Fibroblast of skin of right biceps (primary cell): ENCODE measurements around the gene ADGRA3.
"Not testable (repeated sequence)": the region's sequence is repeated elsewhere in the genome, so short reads cannot be mapped to it uniquely, and the experiment has no call there.

Experiments
- DNase-seq: peaks from one replicate; pipeline ENCODE4 v3.0.0-alpha.2; 2013

The ADGRA3 gene

DNA sequence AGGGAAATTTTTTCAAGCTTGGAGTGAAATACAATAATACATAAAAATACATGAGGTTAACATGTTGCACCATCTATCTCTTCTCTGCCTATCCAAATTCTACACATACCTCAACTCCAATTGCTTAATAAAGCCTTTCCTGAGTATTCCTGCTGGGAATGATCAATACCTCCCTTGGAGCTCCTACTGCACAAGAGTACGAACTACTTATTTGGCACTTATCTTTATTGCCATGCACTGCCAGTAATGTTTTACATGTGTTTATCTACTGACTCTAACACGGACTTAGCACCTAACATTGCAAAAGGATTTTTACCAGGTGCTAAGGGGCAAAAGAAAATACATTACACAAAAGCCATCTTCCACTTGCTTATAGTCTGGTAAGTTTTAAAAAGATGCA lies 80.2 kb downstream of the ADGRA3 start:
- DNase-seq, result no peak

- DNase-seq, result peak; percentile 48
These were observed 81.0 kb downstream of the ADGRA3 start for GRCh38 chr4:22434895-22435294.

DNA sequence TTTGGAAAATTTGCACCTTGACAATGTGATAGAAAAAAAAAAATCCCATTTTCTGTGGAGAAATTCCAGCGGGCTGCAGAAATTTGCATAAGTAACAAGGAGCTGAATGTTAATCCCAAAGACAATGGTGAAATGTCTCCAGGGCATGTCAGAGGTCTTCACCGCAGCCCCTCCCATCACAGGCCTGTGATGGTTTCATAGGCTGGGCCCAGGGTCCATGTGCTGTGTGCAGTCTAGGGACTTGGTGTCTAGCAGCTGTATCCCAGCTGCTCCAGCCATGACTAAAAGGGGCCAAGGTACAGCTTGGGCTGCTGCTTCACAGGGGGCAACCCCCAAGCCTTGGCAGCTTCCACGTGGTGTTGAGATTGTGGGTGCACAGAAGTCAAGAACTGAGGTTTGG lies 85.2 kb downstream of the ADGRA3 start:
- no peak for DNase-seq

DNA sequence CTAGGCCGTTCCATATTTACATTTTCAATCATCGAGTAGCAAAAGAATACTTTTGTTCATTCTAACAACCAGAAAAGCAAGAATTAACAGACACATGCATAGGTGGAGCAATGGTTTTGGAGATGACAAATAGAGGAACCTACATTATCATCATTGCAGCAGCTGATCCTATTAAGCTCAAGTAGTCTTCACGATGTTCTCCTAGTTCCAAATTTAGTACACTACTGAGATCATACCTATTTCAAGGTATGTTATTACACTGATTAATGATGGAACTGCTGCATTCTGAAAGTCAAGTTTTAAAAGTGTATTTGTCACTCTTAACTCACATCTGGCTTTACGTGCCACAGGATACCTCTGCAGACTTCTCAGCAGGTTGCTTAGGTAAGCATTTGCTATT lies 87.4 kb downstream of the ADGRA3 start:
- DNase-seq, result no peak

- DNase-seq, result no peak
These were observed 88.2 kb downstream of the ADGRA3 start for GRCh38 chr4:22427675-22428074.

GRCh38 chr4:22420291-22420690 lies 95.6 kb downstream of the ADGRA3 start:
- no peak for DNase-seq

- peak; percentile 3 for DNase-seq
These were observed 98.5 kb downstream of the ADGRA3 start for GRCh38 chr4:22417408-22417807.

GRCh38 chr4:22416403-22416802 lies 99.5 kb downstream of the ADGRA3 start:
- peak; percentile 45 for DNase-seq

DNA sequence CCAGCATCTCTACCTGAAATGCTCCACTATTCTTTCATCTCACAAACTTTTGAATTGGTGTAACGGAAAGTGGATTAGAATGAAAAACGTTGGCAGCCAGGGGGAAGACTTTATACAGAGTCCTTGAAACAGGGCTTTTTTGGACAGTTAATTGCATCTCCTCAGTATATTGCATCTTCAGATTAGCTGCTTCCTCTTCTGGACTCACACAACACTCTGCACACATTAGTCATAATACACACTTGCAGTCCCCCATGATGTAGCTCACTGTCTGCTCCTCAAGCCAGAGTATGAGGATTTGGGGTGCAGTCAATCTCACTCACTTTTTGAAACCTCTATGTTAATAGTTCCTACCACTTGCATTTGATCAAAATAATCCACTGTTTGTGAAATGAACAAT lies 101.0 kb downstream of the ADGRA3 start:
- DNase-seq, result no peak

DNA sequence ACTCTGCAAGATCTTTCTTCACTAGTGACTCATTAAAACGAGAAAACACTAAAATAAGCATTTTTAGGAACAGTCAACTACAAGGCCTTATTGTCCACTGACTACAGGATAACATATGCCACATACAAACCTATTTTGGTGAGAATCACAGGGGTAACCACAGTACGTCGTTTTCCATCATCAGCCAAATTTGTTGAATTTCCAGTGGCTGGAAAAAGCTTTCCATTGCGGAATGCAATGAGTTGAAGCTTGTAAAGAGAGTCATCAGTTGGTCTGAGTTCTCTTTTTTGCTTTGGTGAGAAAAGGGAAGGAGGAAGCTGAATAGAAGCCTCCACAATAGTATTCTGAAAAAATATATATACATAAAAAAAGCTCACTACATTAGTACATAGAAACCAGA lies 102.4 kb downstream of the ADGRA3 start:
- DNase-seq, result no peak

GRCh38 chr4:22412013-22412412 lies 103.9 kb downstream of the ADGRA3 start:
- DNase-seq, result no peak

DNA sequence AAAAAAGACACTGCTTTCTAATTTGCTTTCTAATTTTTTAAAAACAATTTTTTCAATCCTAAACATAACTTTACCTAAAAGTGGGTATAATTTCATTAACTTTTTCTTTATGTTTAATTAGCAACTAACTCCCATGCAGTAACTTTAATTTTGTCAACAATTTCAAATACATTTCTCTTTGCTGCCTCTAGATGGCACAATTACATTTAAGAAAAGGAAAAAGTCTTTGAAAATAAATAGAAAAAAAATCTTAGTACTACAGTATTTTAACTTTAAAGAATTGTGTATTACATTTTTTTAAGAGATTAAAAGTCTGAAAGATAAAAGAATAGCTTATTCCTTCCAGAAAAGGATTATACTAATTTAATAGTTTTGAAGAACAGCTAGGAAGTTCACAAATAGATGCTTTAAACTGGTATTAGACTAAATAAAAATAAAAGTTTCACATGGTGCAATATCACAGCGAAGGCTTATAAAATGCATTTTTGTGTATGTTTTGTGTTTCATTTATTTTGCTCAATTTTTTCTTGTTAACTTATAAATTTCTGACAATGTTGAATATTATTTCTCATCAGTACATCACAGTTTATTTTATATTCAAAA lies 105.1 kb downstream of the ADGRA3 start:
- DNase-seq, result peak; percentile 18

- DNase-seq, result no peak
These were observed 107.4 kb downstream of the ADGRA3 start for GRCh38 chr4:22408474-22408873.

DNA sequence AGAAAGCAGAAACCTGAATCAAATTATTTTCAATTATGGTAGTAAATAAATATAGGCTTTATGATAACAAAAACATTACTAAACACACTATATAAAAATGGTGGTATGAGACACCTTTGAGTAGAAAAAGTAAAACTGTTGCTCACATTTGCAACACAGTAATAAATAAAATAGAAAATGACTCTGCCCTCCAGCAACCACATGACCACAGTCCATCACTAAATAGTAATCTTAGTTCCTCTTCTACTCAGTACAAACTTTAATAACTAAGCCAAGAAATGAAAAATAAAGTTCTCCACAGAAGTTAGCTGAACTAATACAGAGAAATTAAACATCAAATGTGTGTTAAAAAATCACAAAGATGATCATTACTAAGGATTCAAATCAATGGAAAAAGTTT lies 108.5 kb downstream of the ADGRA3 start:
- no peak for DNase-seq

- no peak for DNase-seq
These were observed 117.2 kb downstream of the ADGRA3 start for GRCh38 chr4:22398671-22399070.

- peak; percentile 76 for DNase-seq
These were observed 124.3 kb downstream of the ADGRA3 start for GRCh38 chr4:22391551-22391950.

- peak; percentile 73 for DNase-seq
These were observed 126.5 kb downstream of the ADGRA3 start for GRCh38 chr4:22389240-22389870.

DNA sequence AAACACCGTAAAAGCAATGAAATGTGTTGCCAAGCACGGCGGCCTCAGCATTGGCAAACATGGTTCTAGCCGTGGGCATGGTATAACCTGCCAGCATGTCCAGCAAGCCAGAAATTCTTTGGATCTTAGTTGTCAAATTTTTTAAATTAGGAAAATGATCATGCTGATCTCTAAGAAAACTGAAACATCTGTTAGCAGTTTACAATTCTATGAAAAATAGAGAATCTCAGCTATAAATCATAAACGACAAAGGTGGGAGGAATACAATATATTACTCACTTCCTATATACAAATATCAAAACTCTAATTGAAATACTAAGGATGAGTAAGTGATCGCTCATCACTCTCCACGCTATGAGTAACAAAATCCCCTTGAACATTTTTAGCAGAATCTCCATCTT lies 130.3 kb downstream of the ADGRA3 start:
- peak; percentile 81 for DNase-seq

GRCh38 chr4:22384154-22384553 lies 131.7 kb downstream of the ADGRA3 start:
- no peak for DNase-seq

GRCh38 chr4:22382216-22382615 lies 133.7 kb downstream of the ADGRA3 start:
- not testable (repeated sequence) for DNase-seq

DNA sequence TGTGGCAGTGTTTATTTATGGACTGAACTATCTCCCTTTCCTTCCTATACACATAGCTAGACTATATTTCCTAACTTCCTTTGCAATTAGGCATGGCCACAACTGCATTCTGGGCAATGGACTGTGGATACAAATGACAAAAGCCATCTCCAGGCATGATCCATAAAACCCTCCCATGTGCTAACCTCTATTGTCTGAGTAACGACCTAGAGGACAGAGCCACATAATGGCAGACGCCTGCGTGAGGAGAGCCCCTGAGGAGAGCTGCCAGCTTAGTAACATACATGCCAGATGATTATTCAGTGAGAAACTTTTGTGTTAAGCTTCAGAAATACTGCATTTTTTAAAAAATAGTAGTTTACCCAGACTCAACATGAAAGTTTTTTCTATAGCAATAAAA lies 142.9 kb downstream of the ADGRA3 start:
- no peak for DNase-seq

GRCh38 chr4:22369901-22370562 lies 145.8 kb downstream of the ADGRA3 start:
- DNase-seq, result no peak

DNA sequence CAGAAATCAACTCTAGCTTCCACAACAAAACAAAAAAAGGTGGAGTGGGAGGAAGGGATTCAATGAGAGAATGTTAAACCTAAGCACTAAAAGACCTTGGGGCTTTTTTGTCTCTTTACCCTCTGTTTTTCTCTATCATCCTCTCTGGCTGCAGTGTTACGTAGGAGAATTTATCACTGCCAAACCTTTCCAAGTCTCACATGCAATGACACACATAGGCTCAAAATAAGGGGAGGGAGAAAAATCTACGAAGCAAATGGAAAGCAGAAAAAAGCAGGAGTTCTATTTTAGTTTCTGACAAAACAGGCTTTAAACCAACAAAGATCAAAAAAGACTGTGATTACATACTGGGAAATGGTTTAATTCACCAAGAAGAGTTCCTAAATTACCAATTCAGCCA lies 152.1 kb downstream of the ADGRA3 start:
- DNase-seq, result peak; percentile 12

DNA sequence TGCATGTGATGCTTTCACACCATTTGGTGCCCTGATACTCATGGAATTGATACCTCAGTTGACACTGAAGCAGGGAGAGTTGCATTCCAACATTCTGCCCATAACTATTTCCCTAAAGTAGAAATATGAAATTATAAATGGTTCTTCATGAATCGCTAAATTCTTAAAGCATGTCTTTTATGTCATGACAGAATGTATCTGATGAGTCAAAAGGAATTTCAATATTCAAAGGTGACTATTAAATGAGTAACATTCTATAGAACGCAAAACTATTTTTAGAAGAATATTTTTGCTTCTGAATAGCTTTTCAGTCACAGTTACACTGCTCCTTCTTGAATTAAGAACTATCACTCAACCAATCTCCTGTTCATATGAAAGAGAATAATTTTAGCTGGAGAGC lies 152.8 kb downstream of the ADGRA3 start:
- DNase-seq, result peak; percentile 69
